A549 (cell line): Measurements from ENCODE around the gene YBX2. TPM values are rescaled to one million over a fixed set of nuclear protein-coding genes. Genes with fewer than 3 reads are reported as not detected.

Experiments used
- ATAC-seq, 2 experiments: fragments of 200-7000 bp in 1 of 2; fragments of >200 bp in 1 of 2; cut with Nextera tagmentation in 1 of 2; cut with Tn5 transposase in 1 of 2; 3 replicates each; pipeline versions ENCODE4 v1.8.0 to v1.9.1; 2018 to 2020; ENCODE audit warnings: mild to moderate bottlenecking in 1 of 2, moderate library complexity in 1 of 2
- CTCF ChIA-PET: fragments of 300-600 bp; sonication (Branson Sonifier 250); formaldehyde crosslinking; extraction: SDS; loops from one replicate; lab custom pipeline; 2021; ENCODE audit warnings: antibody characterized with exemption, inconsistent platforms; lab: Yijun Ruan, JAX
- POLR2A ChIA-PET: fragments of 350-600 bp; formaldehyde crosslinking; extraction: SDS; loops from one replicate; lab custom pipeline; 2021; ENCODE audit warnings: antibody characterized with exemption, inconsistent platforms; lab: Yijun Ruan, JAX
- DNase-seq, 2 experiments: peaks; one replicate each; pipeline versions ENCODE4 v3.0.0 to v3.0.0-alpha.2; 2011 to 2016; ENCODE audit warnings: low read depth in 1 of 2, low spot score in 1 of 2
- FAIRE-seq: peaks from 2 replicates; lab custom pipeline; 2011; peaks lifted over from hg19 to GRCh38; lab: Jason Lieb, UNC
- H3K27ac ChIP-seq, 2 experiments: fragments of >200 bp; sonication (Bioruptor Twin); formaldehyde crosslinking; 3 replicates each; pipeline ENCODE4 v1.5.1; 2016 to 2017
- H3K4me1 ChIP-seq: fragments of >200 bp; sonication (Bioruptor Twin); formaldehyde crosslinking; 3 replicates; pipeline ENCODE4 v1.6.1; 2016
- H3K4me2 ChIP-seq: fragments of >200 bp; sonication (Bioruptor Twin); formaldehyde crosslinking; 3 replicates; pipeline ENCODE4 v1.6.1; 2016
- H3K4me3 ChIP-seq: fragments of >200 bp; sonication (Bioruptor Twin); formaldehyde crosslinking; 3 replicates; pipeline ENCODE4 v1.5.1; 2016
- H3K9me3 ChIP-seq: fragments of >200 bp; sonication (Bioruptor Twin); formaldehyde crosslinking; 3 replicates; pipeline ENCODE4 v1.6.1; 2016
- EP300 ChIP-seq, 2 experiments: fragments of >200 bp; sonication (Bioruptor Twin); formaldehyde crosslinking; IDR thresholded peaks; 2 replicates in 1 of 2; 3 replicates in 1 of 2; pipeline ENCODE4 v1.6.1; 2016 to 2017
- HEYL ChIP-seq: fragments of 250-450 bp; sonication (Bioruptor Pico); IDR thresholded peaks from 2 replicates; pipeline ENCODE4 v1.8.0; 2021; ENCODE audit warnings: mild to moderate bottlenecking, moderate library complexity
- HOXA7 ChIP-seq: fragments of 250-450 bp; sonication (Bioruptor Pico); IDR thresholded peaks from 2 replicates; pipeline ENCODE4 v1.5.0; 2020; ENCODE audit warnings: mild to moderate bottlenecking, moderate library complexity
- HOXB5 ChIP-seq: fragments of 250-450 bp; sonication (Bioruptor Pico); IDR thresholded peaks from 2 replicates; pipeline ENCODE4 v1.5.0; 2020; ENCODE audit warnings: mild to moderate bottlenecking, moderate library complexity
- JUN ChIP-seq, 2 experiments: fragments of >200 bp; sonication (Bioruptor Twin); formaldehyde crosslinking; IDR thresholded peaks; 2 replicates in 1 of 2; 3 replicates in 1 of 2; pipeline ENCODE4 v1.6.1; 2016 to 2017
- JUNB ChIP-seq: fragments of >200 bp; sonication (Bioruptor Twin); formaldehyde crosslinking; IDR thresholded peaks from 2 replicates; pipeline ENCODE4 v1.6.1; 2016
- KDM5A ChIP-seq: fragments of 200-600 bp; sonication (generic); IDR thresholded peaks from 2 replicates; pipeline ENCODE4 v1.6.1; 2016; ENCODE audit warnings: antibody characterized with exemption, mild to moderate bottlenecking
- MAFK ChIP-seq: fragments of 450-650 bp; IDR thresholded peaks from 2 replicates; pipeline ENCODE4 v1.6.1; 2014; ENCODE audit not compliant: partially characterized antibody
- MAZ ChIP-seq: fragments of 150-350 bp; IDR thresholded peaks from 2 replicates; pipeline ENCODE4 v1.6.1; 2014; ENCODE audit warnings: antibody characterized with exemption, low read depth, low read length, borderline replicate concordance
- RFX5 ChIP-seq: fragments of 450-650 bp; IDR thresholded peaks from 2 replicates; pipeline ENCODE4 v1.7.1; 2014; ENCODE audit warnings: antibody characterized with exemption, mild to moderate bottlenecking, moderate library complexity
- SREBF2 ChIP-seq: fragments of 450-650 bp; IDR thresholded peaks from 2 replicates; pipeline ENCODE4 v1.6.1; 2014; ENCODE audit warnings: mild to moderate bottlenecking, moderate library complexity
- ZC3H11A ChIP-seq: fragments of 450-650 bp; IDR thresholded peaks from 2 replicates; pipeline ENCODE4 v1.6.1; 2014; ENCODE audit warnings: antibody characterized with exemption, mild to moderate bottlenecking
- ZSCAN20 ChIP-seq: fragments of 250-450 bp; sonication (Bioruptor Pico); IDR thresholded peaks from 2 replicates; pipeline ENCODE4 v1.8.0; 2022; ENCODE audit warnings: mild to moderate bottlenecking, moderate library complexity
- WGBS: methylation state at CpG from one replicate; pipeline ENCODE4 v1.1.6; 2017; ENCODE audit errors: missing lambda C conversion rate; 5-methylcytosine and 5-hydroxymethylcytosine counted together
- polyA plus RNA-seq, 4 experiments: library from polyadenylated mRNA; depleted of rRNA in 3 of 4; stranded (reverse); fragments of >200 nt; fragmentation: RNase III in 1 of 4; extraction: RNeasy Plus Mini Kit Qiagen cat#74134 plus additional on column Dnase treatment in 1 of 4; gene quantifications; 2 replicates in 3 of 4; 3 replicates in 1 of 4; pipeline ENCODE4 v1.2.3, GENCODE V29; 2011 to 2017
- TF ChIP-seq, protein P1 (sequence below): fragments of 200-600 bp; sonication (generic); IDR thresholded peaks from 2 replicates; pipeline ENCODE4 v1.6.1; 2016; ENCODE audit warnings: antibody characterized with exemption, mild to moderate bottlenecking, moderate library complexity

The YBX2 gene
- polyA plus RNA-seq, 2 of the 4 experiments (the other 2 are of a cell fraction), result 0.36 to 0.61 TPM

DNA sequence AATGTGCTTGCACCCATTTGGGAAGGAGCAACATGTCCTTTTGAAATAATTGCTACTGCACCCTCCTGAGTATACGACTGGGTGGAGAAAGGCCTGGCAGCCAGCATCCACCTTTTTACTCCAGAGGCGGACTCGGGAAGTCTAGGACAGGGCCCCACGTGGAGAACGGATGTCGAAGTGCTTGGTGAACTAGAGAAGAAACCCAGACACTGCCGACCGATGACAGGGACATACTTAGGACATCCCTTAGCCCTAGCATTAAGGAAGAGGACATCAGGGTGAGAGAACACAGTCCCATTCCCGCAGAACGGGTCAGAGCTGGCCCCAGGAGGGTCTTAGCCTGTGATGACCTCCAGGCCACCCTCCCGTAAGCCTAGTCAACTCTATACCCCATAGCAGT, 3.8 kb downstream of the YBX2 start:
- FAIRE-seq (no peak), ATAC-seq (no peak), DNase-seq (no peak)
- peaks cover 15% of the 10 kb centered on the region; the same call in 2 of the 3 replicates for H3K4me1 ChIP-seq
- no peak overlapping the region for H3K4me2 ChIP-seq
- H3K27ac ChIP-seq, result no peak overlapping the region
- no peak for TF ChIP-seq HOXB5 (CRISPR knock-in tag)
- TF ChIP-seq JUN (IDR thresholded peaks at IDR 0.05), result no peak
- H3K9me3 ChIP-seq, result no peaks in the 10 kb centered on the region
- WGBS, result 61% methylated on average over 11 of the region's 11 CpGs
- no peak overlapping the region for H3K4me3 ChIP-seq
- ChIA-PET POLR2A (no interaction called here), CTCF (interaction anchor here (1.2 to 13.5 kb wide), 5 partner anchors 10 to 270 kb away, joined by 3 to 446 read pairs (median 5); partner anchors contain the start of gene SLC2A4)

DNA sequence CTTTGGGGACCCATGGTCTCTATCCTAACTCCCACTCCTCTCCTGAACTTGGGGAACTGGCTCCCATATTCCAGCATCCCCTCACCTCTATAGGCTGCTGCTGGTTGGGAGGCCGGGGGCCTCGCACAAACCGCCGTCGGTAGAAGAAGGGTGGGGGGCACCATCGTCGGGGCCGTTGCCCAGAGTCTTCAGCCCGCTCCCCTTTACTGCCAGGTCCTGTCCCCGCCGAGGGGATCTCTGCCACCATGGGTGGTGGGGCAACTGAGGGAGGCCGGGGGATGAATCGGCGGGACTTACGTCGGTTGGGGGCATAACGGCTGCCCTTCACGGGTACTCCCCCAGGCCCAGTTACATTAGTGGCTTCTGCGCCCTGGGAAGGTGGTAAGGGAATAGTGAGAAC, 4.3 kb downstream of the YBX2 start:
- DNase-seq (no peak), FAIRE-seq (no peak), ATAC-seq (no peak)
- Histone ChIP-seq H3K4me3 (no peak overlapping the region), H3K27ac (no peak overlapping the region), H3K4me1 (peaks cover 14% of the 10 kb centered on the region; the same call in 2 of the 3 replicates), H3K9me3 (no peaks in the 10 kb centered on the region), H3K4me2 (no peak overlapping the region)
- TF ChIP-seq SREBF2, result no peak
- TF ChIP-seq RFX5, result no peak
- ChIA-PET POLR2A (no interaction called here), CTCF (interaction anchor here (1.1 to 13.5 kb wide), 4 partner anchors 10 to 69 kb away, joined by 3 to 446 read pairs (median 50); partner anchors contain the start of genes GPS2 and SLC2A4)
- 86% methylated on average over 19 of the region's 19 CpGs for WGBS

DNA sequence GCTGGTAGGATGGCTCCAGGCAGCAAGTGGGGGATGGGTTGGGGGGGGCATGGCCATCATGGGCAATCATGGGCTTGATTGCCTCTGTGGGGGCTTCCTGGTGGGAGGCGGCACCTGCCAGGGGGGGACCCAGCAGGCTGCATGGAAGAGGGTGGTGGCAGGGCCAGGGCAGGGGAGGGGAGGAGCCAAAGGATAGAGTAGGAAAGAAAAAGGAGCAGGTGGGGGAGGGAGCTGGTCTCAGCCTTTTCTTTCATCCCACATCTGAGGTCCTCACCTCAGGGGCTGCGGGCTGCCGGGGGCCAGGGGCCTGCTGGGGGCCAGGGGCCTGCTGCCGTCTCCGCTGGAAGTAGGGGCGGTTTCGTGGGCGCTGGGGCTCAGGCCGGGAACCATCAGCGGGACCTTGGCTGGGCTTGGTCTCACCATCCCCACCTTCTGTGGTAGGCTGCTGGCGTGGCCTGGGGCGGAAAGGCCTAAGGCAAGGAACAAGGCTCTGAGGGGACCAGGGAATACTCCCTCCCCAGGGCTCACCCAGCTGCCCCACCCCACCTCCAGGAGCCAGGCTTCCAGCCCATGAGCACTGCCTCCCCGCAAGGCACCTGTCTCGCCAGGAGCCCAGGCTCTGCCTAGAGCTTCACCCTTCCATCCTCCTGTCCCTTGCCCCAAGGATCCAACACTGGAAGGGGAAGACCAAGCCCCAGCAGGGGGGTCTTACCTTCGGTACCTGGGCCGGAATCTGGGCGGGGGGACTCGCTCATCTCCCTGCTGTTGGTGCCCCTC, 5.0 kb downstream of the YBX2 start:
- ATAC-seq, result no peak; a peak in 1 of 6 replicates
- FAIRE-seq, result no peak
- CTCF ChIA-PET, result interaction anchor here (1.0 to 13.5 kb wide), 7 partner anchors 9 to 147 kb away, joined by 3 to 446 read pairs (median 5); partner anchors contain the start of genes GPS2 and SLC2A4
- Histone ChIP-seq H3K9me3 (no peaks in the 10 kb centered on the region), H3K4me3 (no peak overlapping the region), H3K4me2 (no peak overlapping the region), H3K4me1 (peaks cover 7% of the 10 kb centered on the region; the same call in 2 of the 3 replicates), H3K27ac (no peak overlapping the region)
- POLR2A ChIA-PET, result no interaction called here
- no peak for TF ChIP-seq SREBF2
- TF ChIP-seq MAZ, result no peak
- TF ChIP-seq, protein P1, sequence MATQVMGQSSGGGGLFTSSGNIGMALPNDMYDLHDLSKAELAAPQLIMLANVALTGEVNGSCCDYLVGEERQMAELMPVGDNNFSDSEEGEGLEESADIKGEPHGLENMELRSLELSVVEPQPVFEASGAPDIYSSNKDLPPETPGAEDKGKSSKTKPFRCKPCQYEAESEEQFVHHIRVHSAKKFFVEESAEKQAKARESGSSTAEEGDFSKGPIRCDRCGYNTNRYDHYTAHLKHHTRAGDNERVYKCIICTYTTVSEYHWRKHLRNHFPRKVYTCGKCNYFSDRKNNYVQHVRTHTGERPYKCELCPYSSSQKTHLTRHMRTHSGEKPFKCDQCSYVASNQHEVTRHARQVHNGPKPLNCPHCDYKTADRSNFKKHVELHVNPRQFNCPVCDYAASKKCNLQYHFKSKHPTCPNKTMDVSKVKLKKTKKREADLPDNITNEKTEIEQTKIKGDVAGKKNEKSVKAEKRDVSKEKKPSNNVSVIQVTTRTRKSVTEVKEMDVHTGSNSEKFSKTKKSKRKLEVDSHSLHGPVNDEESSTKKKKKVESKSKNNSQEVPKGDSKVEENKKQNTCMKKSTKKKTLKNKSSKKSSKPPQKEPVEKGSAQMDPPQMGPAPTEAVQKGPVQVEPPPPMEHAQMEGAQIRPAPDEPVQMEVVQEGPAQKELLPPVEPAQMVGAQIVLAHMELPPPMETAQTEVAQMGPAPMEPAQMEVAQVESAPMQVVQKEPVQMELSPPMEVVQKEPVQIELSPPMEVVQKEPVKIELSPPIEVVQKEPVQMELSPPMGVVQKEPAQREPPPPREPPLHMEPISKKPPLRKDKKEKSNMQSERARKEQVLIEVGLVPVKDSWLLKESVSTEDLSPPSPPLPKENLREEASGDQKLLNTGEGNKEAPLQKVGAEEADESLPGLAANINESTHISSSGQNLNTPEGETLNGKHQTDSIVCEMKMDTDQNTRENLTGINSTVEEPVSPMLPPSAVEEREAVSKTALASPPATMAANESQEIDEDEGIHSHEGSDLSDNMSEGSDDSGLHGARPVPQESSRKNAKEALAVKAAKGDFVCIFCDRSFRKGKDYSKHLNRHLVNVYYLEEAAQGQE, result no peak
- TF ChIP-seq EP300 (IDR thresholded peaks at IDR 0.05), result no peak
- no peak for TF ChIP-seq HOXA7
- DNase-seq, result no peak
- WGBS, result 75% methylated on average over 17 of the region's 18 CpGs

DNA sequence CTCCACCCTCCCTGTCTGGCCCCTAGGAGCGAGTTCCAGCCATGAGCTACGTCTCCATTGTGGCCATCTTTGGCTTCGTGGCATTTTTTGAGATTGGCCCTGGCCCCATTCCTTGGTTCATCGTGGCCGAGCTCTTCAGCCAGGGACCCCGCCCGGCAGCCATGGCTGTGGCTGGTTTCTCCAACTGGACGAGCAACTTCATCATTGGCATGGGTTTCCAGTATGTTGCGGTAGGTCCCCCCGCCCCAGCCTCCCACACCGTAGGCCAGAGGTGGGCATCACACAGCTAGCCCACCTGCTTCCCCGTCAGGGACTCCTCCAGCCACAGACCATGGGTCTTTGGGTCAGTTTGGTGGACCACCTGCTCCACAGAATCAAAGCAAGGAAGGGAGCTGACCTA, 8.8 kb downstream of the YBX2 start:
- ATAC-seq (no peak), DNase-seq (no peak), FAIRE-seq (no peak)
- TF ChIP-seq SREBF2 (no peak), KDM5A (no peak), JUNB (no peak), ZC3H11A (no peak), MAFK (no peak), HEYL (no peak), ZSCAN20 (CRISPR knock-in tag) (no peak)
- no peak overlapping the region for H3K4me2 ChIP-seq
- 76% methylated on average over 7 of the region's 12 CpGs for WGBS
- no peak overlapping the region for H3K27ac ChIP-seq
- no peak overlapping the region for H3K4me3 ChIP-seq
- POLR2A ChIA-PET, result no interaction called here
- CTCF ChIA-PET, result interaction anchor here (0.6 to 13.5 kb wide), 12 partner anchors 8 to 330 kb away, joined by 3 to 446 read pairs (median 4); partner anchors contain the start of genes ACADVL and DLG4
- peaks cover 8% of the 10 kb centered on the region for H3K4me1 ChIP-seq
- no peaks in the 10 kb centered on the region for H3K9me3 ChIP-seq
